GM19463 (cell line): Measurements from ENCODE around the gene FCN2.

Source experiments
- ATAC-seq: cut with Tn5 transposase; IDR thresholded peaks from one replicate; pipeline ENCODE4 v1.9.1; 2021; ENCODE audit warnings: mild to moderate bottlenecking, moderate library complexity; ENCODE audit not compliant: unreplicated experiment

Gene FCN2

DNA sequence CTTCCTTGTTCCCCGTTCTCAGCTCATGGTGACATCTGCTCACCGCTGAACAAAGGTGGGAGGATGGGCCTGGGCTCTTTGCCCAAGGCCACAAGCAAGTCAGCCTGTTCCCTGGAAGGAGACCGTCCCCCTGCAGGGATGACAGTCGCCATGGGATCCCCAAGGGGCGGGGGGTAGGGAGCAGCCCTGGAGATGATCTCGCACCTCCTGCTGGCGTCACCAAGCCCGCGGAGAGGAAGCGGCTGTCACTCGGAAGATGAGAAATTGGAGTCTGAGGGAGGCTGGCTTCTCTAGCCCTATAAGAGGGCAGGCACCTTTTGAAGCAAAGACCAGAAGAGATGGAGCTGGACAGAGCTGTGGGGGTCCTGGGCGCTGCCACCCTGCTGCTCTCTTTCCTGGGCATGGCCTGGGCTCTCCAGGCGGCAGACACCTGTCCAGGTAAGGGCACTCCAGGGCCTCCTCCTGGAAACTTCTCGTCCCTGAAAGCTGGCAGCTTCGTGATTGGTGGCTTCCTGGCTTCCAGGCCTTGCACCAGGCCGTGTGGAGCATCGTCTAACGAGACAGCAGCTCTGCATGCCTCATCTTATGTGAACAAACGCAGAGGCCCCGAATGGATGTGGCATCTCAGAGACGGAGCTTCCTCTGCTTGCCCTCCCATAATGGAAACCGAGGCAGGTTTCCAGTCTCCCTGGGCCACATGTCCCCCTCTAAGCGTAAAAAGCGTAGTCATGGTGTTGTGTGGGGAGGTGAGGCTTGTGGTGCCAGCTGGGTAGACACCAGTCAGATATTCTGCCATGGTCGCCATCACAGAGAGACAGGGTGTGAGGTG lies at the start of gene FCN2:
FCN2 (plus strand) TSS at position 327 of the 829 bp plus-strand sequence; CDS start at position 339, 12 bp downstream.
- no peak for ATAC-seq

DNA sequence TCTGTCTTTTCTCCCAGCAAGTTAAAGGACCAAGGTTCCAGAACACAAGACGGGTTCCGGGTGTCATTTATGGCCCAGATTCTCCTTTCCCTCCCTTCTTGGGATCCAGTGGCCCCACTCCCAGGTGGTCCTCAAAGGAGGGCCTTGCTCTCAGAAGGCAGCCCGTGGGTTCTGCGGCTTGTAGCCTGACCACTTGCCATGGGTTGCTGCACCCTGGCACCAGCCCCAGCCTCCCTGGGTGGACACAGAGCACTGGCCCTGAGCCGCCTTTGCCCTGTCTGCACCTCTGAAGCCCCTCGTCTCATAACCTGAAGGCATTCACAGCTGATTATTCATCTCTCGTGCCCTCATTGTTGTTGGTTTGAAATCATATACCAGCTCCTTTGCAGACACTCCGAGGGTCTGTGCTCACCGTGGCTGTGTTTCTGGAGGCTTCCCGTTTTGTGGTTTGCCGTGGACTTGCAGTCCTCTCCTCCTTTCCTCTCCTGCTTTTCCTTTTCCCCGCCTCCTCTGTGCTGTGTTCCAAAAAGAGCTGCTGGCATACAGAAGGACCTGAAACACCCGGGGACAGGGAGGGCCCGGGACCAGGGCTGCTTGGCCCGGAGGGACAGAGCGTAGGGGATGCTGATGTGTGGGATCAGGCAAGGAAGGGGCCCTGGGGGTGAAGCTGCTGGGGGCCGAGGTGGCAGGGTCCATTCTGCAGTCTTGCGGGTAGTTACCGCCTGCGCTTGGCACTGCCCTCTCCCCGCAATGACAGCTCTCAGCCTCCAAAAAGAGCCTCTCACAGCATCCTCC lies 49.5 kb upstream of the FCN2 start:
- ATAC-seq: no peak

DNA sequence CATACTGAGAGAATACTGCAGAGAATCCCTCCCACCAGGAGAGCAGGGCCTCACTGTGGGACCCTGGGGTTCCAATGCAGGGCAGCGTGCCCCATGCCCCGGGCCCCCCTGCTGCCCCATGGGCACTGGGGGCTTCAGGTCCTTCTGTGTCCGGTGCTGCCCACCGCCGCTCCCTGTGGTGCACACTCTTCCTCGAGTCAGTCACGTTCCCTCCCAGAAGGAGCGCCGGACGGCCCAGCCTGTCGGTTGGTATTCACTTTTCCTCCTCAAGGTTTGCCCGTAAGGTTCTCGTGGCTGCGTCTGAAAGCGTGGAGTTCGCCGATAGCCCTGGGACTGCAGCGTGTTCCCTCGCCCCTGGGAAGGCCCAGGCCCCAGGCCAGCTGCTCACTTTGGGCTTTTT lies 48.1 kb upstream of the FCN2 start:
- ATAC-seq: no peak

DNA sequence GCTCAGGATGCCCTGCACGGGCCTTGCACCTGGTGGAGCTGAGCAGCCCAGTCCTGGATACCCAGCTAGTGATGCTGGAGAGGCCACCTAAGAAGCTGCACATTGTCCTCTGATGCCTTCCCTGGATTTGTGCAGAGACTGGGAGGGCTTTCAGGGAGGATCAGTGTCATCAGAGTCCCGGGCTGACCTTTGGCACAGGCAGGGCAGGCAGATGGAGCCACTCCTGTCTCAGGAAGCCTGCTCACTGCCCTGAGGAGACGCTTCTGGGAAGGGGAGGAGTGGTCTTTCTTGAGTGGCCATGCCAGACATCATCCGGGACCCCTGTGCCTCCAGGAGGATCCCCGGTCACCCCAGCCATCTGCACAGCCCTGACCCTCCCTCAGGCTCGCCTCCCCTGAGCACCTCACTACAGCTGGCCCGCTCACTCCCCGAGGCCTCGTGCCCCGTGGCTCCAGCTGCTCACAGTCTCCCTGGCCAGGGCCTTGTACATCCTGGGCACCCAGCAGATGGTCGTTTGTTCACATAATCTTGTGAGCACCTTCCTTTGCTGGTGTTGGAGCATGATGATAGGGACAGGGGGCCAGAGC lies 47.2 kb upstream of the FCN2 start:
- ATAC-seq: no peak

DNA sequence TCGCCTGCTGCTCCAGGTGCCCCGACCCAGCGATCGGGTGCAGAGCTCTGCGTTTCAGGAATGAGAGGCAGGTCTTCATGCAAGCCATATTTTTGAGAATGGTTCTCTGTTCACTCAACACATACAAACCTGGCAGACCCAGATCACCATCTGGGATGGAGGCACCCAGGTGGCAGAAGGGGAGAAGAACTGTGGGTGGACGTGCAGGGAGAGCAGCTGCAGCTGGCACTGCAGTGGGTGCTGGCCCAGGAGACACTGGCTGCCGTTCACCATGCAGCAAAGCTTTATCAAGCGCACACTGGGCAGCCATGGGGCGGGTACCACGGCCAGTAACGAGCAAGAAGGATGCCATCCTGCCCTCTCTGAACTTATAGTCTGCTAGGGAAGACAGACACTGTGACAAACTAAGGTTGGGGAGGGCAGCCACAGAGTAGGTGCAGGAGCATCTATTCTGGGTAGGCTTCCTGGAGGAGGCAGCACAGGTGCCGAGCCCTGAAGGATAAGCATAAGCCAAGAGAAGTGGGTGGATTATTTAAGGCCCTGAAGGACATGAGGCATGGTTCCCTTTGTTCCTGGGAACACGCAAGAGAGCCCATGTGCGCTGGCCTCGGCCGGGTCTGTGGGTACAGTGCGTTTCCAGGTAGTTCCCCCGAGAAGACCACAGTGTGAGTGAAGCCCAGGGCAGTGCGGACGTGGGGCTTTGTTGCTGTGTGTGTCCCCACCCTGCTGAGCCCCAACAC lies 46.2 kb upstream of the FCN2 start:
- ATAC-seq: no peak

DNA sequence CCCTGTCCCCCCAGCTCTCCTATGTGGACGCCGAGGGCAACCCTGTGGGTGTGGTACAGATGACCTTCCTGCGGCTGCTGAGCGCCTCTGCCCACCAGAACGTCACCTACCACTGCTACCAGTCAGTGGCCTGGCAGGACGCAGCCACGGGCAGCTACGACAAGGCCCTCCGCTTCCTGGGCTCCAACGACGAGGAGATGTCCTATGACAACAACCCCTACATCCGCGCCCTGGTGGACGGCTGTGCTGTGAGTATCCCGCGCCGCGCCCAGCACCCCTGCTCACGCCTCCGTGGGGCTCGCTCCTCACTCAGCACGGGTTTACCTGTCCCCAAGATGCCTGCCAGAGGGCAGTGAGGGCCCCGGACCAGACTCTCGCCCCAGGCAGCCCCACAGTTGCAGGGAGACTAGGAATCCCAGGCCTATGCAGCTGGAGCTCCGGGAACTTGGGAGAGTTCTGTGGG lies 45.6 kb upstream of the FCN2 start:
- ATAC-seq: no peak

DNA sequence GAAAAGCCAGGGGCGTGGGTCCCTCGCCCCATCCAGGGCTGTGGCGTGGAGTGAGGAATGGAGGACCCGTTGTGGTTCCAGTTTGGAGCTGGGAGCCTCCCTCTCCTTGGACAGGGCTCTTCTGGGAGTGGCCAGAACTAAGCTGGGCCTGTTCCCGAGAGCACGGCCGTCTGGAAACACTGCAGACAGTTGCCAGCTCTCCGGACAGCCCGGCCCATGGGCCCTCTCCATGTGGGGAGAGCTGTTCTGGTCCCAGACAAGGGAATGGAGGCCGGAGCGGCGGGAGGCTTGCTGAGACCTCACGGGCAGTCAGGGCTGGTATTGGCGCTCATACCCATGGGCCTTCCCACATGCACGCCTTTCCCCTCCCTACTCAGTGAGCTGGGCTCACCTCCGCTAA lies 45.2 kb upstream of the FCN2 start:
- no peak for ATAC-seq

DNA sequence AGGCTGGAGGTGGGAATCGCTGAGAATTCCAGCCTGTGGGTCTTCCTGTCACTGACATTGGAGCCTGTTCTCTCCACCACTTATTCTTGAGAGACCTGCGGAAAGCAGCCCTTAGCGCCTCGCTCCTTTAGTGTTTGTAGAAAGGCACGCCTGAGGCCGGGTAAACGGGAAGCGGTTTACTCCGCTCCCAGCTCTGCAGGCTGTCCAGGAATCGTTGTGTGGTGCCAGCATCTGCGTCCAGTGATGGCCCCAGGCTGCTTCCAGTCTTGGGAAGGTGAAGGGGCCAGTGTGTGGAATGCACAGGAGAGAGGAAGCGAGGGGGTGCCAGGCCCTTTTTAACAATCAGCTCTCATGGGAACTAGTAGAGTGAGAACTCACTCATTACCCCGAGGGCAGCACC lies 44.6 kb upstream of the FCN2 start:
- ATAC-seq: no peak

DNA sequence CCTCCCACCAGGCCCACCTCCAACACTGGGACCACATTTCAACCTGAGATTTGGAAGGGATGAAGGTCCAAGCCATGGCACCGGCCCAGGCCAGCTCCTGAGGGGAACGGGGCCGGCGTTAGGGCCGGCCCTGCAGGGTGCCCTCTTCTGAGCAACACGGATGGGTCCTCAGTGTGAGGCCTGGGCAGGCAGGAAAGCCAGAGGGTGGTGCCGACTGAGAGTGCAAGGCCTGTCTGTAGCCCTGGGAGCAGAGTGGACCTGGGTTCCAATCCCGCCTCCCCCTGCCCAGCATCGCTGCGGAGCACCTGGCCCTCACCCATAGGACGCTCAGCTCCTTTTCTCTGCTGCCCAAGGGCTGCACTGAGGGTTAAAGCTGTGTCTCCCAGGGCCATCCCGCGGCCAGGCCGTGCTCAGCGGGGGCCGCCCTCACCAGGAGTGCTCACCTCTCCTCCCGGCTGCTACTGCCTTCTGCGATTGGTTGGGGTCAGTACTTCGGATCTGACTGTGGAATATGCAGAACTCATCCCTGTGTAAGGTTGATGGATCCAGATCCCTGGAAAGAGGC lies 44.1 kb upstream of the FCN2 start:
- ATAC-seq: no peak

DNA sequence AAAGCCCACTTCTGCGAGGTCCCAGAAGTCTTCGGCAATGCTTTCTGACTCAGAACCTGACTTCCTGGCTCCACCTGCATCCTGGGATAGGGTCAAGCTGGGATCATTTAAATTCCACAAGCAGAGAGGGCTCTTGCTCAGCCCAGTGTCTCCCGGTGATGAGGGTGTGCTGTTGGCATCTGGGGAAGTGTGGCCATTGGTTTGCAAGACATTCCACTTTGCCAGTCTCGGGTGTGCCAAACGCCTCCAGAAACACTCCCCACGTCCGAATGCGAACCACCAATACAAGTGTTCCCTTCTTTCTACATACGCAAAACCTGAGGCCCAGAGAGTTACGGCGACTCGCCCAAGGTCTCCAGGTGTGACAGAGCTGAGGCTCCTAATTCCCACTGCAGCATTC lies 43.1 kb upstream of the FCN2 start:
- no peak for ATAC-seq

DNA sequence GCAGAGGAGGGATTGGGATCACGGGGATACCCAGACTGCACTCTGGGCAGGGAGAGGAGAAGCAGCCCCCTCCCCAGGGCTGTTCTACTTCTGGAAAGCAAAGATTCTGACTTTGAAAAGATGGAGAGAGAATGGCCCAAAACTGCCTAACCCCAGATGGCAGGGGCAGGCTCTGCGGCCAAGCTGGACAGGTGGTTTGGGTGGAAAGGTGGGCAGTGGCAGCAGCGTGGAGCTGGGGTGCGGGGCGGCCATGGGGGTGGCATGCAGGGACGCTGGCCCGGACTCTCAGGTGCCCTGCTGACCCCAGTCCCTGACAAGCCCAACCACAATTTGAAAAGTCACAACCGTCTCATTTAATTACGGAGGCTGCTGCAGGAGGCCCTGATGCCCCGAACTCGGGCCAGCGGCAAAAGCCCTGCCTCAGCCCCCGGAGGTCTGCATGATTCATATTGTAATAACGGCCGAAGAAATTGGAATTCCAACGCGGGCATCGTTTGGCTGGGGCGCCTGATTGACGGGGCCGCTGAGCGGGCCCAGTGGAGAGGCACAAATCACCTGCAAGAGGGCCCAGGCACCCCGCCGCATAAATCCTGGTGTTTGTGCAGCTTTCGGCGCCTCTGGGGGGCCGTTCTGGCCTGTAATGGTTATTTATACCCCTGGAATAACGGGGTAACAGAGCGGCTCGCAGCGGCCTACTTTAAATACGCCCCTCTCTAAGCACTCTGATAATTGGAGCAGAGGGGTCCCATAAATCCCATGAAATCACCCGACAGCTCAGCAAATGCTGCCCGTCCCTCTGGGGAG lies 41.8 kb upstream of the FCN2 start:
- ATAC-seq: no peak

DNA sequence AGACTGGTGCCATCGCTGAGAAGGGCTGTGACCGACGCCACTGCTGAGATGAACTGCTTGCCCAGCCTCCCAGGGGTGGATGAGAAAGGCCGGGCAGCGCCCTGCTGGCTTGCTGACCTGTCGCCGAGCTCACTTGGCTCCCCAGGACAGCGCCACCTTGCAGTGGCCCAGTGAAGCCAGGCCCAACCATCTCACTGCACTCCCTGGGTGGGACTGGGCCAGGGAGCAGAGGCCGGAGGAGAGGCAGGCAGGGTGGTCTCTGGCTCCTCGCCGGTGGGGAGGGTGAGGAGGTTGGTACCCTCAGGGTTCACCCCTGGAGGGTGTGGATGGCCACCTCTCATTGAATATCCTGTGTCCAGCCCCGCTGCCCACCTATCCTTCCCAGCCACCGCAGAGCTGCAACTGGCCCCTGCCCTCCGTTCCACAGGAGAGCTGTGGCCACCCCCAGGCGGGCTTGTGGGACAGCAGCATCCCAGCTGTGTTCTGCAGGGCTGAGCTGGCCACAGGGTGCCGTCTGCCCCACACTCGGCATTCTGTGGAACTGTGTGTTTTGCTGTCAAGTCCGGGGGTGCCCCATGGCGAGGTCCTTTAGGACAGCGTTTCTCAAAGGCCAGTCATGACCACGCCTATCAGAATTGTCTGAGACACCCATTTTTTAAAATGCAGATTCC lies 41.0 kb upstream of the FCN2 start:
- no peak for ATAC-seq

DNA sequence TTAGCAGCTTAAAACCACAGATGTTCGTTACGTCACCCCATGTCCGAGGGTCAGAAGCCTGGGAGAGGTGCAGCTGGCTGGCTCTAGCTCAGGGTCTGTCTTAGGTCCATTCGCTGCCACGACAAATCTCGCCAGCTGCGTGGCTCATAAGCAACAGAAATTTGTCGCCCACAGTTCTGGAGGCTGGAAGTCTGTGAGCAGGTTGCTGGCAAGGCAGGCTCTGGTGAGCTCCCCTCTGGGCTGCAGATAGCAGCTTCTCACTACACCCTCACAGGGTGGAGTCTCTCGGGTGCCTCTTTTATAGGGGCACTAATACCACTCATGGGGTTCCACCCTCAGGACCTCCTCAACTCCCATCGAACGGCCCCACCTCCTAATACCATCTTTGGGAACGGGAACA lies 40.1 kb upstream of the FCN2 start:
- no peak for ATAC-seq

DNA sequence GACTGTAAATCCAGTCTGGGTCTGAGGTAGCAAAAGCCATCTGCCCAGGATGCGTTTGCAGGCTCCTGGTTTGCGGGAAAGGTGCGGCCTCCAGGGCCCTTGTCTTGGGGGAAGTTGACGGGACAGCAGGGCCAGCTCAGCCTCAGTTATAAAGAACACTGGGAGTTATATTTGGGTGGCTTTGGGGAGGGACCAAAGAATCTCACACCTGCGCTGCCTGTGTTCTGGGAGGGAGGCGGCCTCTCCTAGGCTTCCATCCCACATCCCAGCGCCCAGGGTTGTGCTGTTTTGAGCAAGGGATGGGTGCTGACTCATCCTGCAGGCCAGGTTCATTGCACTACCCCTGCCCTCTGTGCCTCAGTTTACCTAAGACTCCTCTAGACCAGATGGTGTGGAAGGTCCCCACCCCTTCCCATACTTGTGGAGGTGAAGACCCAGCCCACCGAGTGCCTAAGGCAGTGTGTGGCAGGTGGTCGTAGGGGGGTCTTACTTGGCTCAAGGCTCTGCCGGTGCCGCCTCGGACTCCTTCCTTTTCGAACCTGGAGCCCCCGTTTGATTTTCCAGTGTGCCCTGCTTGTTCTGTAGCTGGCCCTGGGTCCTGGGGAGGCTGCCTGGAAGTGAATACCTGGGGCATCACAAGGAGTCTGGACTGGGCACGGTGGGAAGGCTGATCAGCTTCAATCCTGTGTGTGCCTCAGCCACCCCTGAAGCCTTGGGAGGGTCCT lies 39.3 kb upstream of the FCN2 start:
- ATAC-seq: no peak

DNA sequence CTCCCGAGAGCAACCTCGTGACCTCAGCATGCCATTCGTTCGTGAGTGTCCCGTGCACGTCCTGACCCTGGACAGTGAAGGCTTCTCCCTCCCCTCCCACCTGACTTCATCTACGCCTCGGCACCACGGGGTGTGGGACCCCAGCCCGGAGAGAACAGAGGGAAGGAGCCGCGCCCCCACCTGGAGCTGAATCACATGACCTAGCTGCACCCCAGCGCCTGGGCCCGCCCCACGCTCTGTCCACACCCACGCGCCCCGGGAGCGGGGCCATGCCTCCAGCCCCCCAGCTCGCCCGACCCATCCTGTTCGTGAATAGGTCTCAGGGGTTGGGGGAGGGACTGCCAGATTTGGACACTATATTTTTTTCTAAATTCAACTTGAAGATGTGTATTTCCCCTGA lies 38.3 kb upstream of the FCN2 start:
- no peak for ATAC-seq

DNA sequence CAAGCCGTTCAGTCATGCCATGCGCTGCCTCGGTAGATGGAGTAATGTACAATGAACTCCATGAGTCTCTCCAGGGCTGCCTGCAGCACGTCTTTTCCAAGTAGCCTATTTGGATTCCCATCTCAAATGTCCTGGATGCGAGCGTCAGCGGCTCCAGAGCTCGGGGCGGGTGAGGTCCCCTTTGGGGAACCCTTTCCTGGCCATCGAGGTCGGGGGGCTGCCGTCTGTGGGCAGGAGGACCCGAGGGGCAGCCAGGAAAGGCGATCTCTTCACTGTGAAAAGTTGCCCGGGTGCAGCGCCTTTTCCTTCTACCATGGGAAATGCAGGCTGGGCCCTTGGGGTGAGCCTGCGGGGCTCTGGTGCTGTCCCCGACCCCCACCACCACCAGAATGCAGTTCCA lies 36.9 kb upstream of the FCN2 start:
- ATAC-seq: no peak

DNA sequence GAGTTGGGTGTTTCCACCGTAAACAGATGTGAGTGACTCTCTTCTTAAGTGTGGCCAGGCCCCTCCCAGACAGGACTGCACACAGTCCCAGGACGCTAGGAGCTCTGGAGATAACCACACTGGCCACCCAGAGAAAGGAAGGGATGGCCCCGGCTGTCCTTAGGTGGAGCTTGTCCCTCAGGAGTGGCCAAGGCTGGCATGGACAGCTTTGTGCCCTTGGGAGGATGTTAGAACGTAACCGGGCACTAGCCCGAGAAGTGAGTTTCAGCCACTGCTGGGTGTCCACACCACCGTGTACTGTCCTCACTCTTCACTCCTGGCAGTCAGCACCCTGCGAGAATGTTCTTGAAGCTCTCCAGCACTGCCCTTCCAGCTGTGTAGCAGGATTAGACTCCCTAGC lies 35.8 kb upstream of the FCN2 start:
- ATAC-seq: no peak

DNA sequence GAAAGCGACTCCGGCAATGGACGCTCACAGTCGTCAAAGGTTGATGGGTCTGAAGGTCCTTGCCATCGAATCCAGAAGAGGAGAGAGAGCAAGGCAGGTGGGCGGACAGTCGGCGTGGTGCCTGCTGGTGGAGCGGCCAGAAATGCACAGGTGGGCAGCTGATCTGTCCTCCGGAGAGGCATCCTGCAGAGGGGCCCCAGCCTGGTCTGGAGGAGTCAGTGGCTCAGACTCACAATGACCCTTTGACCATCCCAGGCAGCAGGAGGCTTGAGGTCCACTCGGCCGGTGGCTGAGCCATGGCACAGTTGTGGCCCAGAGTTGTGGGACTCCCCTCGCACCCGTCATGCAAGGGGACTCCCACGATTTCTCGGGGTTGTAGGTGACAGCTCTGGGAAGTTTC lies 34.4 kb upstream of the FCN2 start:
- no peak for ATAC-seq

DNA sequence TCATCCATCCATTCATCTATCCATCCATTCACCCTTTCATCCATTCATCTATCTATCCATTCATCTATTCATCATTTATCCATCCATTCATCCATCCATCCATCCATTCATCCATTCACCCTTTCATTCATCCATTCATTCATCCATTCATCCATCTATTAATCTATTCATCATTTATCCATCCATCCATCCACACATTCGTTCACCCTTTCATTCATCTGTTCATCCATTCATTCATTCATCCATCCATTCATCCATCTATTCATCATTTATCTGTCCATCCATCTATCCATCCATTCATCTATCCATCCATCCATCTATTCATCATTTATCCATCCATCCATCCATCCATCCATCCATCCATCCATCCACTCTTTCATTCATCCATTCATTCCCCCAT lies 33.9 kb upstream of the FCN2 start:
- no peak for ATAC-seq
